ENCODE measurements around the gene BRAF. TPM values are rescaled to one million over a fixed set of nuclear protein-coding genes. Genes with fewer than 3 reads are reported as not detected.
"Not testable (repeated sequence)": the region's sequence is repeated elsewhere in the genome, so short reads cannot be mapped to it uniquely, and the experiment has no call there.

BRAF gene
- total and polyA plus RNA-seq, 3 experiments from 2014 or later: 11.3 to 32.0 (median 28.4) TPM

GRCh38 chr7:140674356-140674800 is 250.4 kb downstream of the BRAF start:
- peak overlapping the region; percentile 29 to 95 (median 80) for H3K27ac Mint-ChIP-seq
- POLR2A ChIA-PET: interaction anchor here (2.8 kb wide), 1 partner anchor 22 kb away, joined by 11 read pairs; the partner anchor contains the start of gene NDUFB2
- no peak overlapping the region for H3K27ac ChIP-seq (ENCODE audit: low read depth, low read length)

GRCh38 chr7:140673774-140674155 is 251.0 kb downstream of the BRAF start:
- no peaks in the 10 kb centered on the region for H3K9me3 ChIP-seq (ENCODE audit: low read length)
- peaks cover 32% of the 10 kb centered on the region for H3K4me1 ChIP-seq (ENCODE audit: insufficient read depth, low read length)
- peak overlapping the region; percentile 83 for H3K27ac ChIP-seq (ENCODE audit: low read depth, low read length)
- H3K36me3 Mint-ChIP-seq: peaks cover 6 to 24% (median 6%) of the 10 kb centered on the region in 3 donors
- peak overlapping the region; percentile 82 for H3K4me3 ChIP-seq (ENCODE audit: low read length)
- H3K4me3 Mint-ChIP-seq: peak overlapping the region; percentile 82 to 94 (median 88)
- peak overlapping the region; percentile 71 to 97 (median 88) for H3K27ac Mint-ChIP-seq
- DNase-seq: no peak
- CTCF ChIA-PET: interaction anchor here (1.0 to 1.8 kb wide), 4 partner anchors 9 to 196 kb away, joined by 3 to 6 read pairs (median 4); no protein-coding TSS in a partner anchor
- no peaks in the 10 kb centered on the region for H3K9me3 Mint-ChIP-seq
- no peaks in the 10 kb centered on the region for H3K27me3 ChIP-seq (ENCODE audit: insufficient read depth, low read length, poor library complexity, severe bottlenecking)
- no peaks in the 10 kb centered on the region for H3K36me3 ChIP-seq (ENCODE audit: insufficient read depth, low read length)
- no peaks in the 10 kb centered on the region for H3K27me3 Mint-ChIP-seq
- H3K4me1 Mint-ChIP-seq: peaks cover 29 to 48% (median 34%) of the 10 kb centered on the region in 3 donors
- POLR2A ChIA-PET: interaction anchor here (0.6 to 2.8 kb wide), 5 partner anchors 12 to 172 kb away, joined by 3 to 11 read pairs (median 4); partner anchors contain the start of gene NDUFB2

More at GRCh38 chr7:140674356-140674800, 250.4 kb downstream of the BRAF start:
- H3K9me3 ChIP-seq (ENCODE audit: low read length): no peaks in the 10 kb centered on the region
- Mint-ChIP-seq H3K4me1 (peaks cover 29 to 48% (median 34%) of the 10 kb centered on the region in 3 donors), H3K36me3 (peaks cover 6 to 30% (median 9%) of the 10 kb centered on the region in 3 donors), H3K4me3 (peak overlapping the region; percentile 67 to 91 (median 85)), H3K9me3 (no peaks in the 10 kb centered on the region), H3K27me3 (no peaks in the 10 kb centered on the region)
- no peaks in the 10 kb centered on the region for H3K27me3 ChIP-seq (ENCODE audit: insufficient read depth, low read length, poor library complexity, severe bottlenecking)
- CTCF ChIA-PET: interaction anchor here (1.7 kb wide), 1 partner anchor 12 kb away, joined by 4 read pairs; no protein-coding TSS in a partner anchor
- peaks cover 3% of the 10 kb centered on the region for H3K36me3 ChIP-seq (ENCODE audit: insufficient read depth, low read length)
- H3K4me3 ChIP-seq (ENCODE audit: low read length): peak overlapping the region; percentile 82
- DNase-seq: no peak
- H3K4me1 ChIP-seq (ENCODE audit: insufficient read depth, low read length): peaks cover 32% of the 10 kb centered on the region

- POLR2A ChIA-PET: interaction anchor here (0.6 to 2.8 kb wide), 6 partner anchors 11 to 1307 kb away, joined by 3 to 11 read pairs (median 4); partner anchors contain the start of gene NDUFB2
- peaks cover 28 to 45% (median 34%) of the 10 kb centered on the region in 3 donors for H3K4me1 Mint-ChIP-seq
- no peaks in the 10 kb centered on the region for H3K36me3 ChIP-seq (ENCODE audit: insufficient read depth, low read length)
- H3K27ac Mint-ChIP-seq: peak overlapping the region; percentile 71 to 97 (median 88)
- H3K4me3 Mint-ChIP-seq: peak overlapping the region; percentile 82 to 94 (median 88)
- H3K9me3 ChIP-seq (ENCODE audit: low read length): no peaks in the 10 kb centered on the region
- H3K27ac ChIP-seq (ENCODE audit: low read depth, low read length): peak overlapping the region; percentile 83
- peaks cover 32% of the 10 kb centered on the region for H3K4me1 ChIP-seq (ENCODE audit: insufficient read depth, low read length)
- no peaks in the 10 kb centered on the region for H3K9me3 Mint-ChIP-seq
- peak; percentile 36 to 78 (median 61) for DNase-seq
- H3K4me3 ChIP-seq (ENCODE audit: low read length): peak overlapping the region; percentile 82
- CTCF ChIA-PET: interaction anchor here (1.0 to 1.8 kb wide), 5 partner anchors 9 to 195 kb away, joined by 3 to 6 read pairs (median 3); partner anchors contain the start of gene NDUFB2
- H3K27me3 Mint-ChIP-seq: no peaks in the 10 kb centered on the region
- no peaks in the 10 kb centered on the region for H3K27me3 ChIP-seq (ENCODE audit: insufficient read depth, low read length, poor library complexity, severe bottlenecking)
- H3K36me3 Mint-ChIP-seq: peaks cover 5 to 19% (median 6%) of the 10 kb centered on the region in 3 donors
Observed at GRCh38 chr7:140673063-140673773, 251.5 kb downstream of the BRAF start.

- DNase-seq: peak in 3 of 5 donors; percentile 50 to 69 (median 54)
- Histone ChIP-seq H3K27ac (ENCODE audit: low read depth, low read length) (peak within 1 kb of the TSS; percentile 83), H3K27me3 (ENCODE audit: insufficient read depth, low read length, poor library complexity, severe bottlenecking) (no peaks in the 10 kb centered on the region), H3K36me3 (ENCODE audit: insufficient read depth, low read length) (no peaks in the 10 kb centered on the region), H3K4me1 (ENCODE audit: insufficient read depth, low read length) (peaks cover 32% of the 10 kb centered on the region), H3K4me3 (ENCODE audit: low read length) (peak within 1 kb of the TSS; percentile 82), H3K9me3 (ENCODE audit: low read length) (no peaks in the 10 kb centered on the region)
- peaks cover 0 to 12% (median under 1%) of the 10 kb centered on the region in 3 donors for H3K36me3 Mint-ChIP-seq
- CTCF ChIA-PET: interaction anchor here (1.0 to 1.8 kb wide), 5 partner anchors 10 to 194 kb away, joined by 3 to 6 read pairs (median 3); partner anchors contain the start of gene NDUFB2
- H3K27ac Mint-ChIP-seq: peak within 1 kb of the TSS; percentile 71 to 97 (median 88)
- H3K4me3 Mint-ChIP-seq: peak within 1 kb of the TSS; percentile 82 to 94 (median 88)
- POLR2A ChIA-PET: interaction anchor here (1.3 to 2.8 kb wide), 2 partner anchors 14 to 24 kb away, joined by 3 to 11 read pairs; partner anchors contain the start of gene NDUFB2
- H3K4me1 Mint-ChIP-seq: peaks cover 26 to 38% (median 32%) of the 10 kb centered on the region in 3 donors
- peaks cover 0 to 2% of the 10 kb centered on the region in 2 donors for H3K27me3 Mint-ChIP-seq
- no peaks in the 10 kb centered on the region for H3K9me3 Mint-ChIP-seq
Observed at GRCh38 chr7:140672382-140673062, 252.2 kb downstream of the BRAF start, which contains the start of gene ADCK2. ADCK2 (plus strand) TSS chr7:140672945; CDS start chr7:140673331, 386 bp downstream.

DNA sequence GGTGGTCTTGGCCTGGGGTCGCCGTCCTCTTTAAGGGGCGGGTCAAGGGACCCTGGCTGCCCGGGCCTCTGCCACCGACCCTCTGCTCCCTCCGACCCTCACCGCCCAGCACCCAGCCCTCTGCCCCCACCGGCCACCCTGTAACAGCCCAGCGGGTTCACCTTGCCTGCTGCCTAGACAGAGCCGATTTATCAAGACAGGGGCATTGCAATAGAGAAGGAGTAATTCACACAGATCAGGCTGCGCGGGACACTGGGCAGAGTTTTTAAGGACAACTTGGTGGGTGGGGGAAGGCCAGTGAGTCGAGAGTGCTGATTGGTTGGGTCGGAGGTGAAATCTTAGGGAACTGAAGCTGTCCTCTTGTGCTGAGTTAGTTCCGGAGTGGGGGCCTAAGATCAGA is 252.8 kb downstream of the BRAF start:
- Mint-ChIP-seq H3K27me3 (peaks cover 0 to 2% of the 10 kb centered on the region in 2 donors), H3K9me3 (no peaks in the 10 kb centered on the region), H3K36me3 (peaks cover 0 to 9% (median 0%) of the 10 kb centered on the region in 3 donors), H3K27ac (peak overlapping the region in 6 of 8 donors; percentile 62 to 88 (median 84)), H3K4me3 (peak overlapping the region; percentile 78 to 91 (median 83)), H3K4me1 (peaks cover 24 to 36% (median 29%) of the 10 kb centered on the region in 3 donors)
- CTCF ChIA-PET: interaction anchor here (1.3 kb wide), 1 partner anchor 24 kb away, joined by 3 read pairs; the partner anchor contains the start of gene NDUFB2
- Histone ChIP-seq H3K9me3 (ENCODE audit: low read length) (no peaks in the 10 kb centered on the region), H3K36me3 (ENCODE audit: insufficient read depth, low read length) (no peaks in the 10 kb centered on the region), H3K4me3 (ENCODE audit: low read length) (peak overlapping the region; percentile 32), H3K4me1 (ENCODE audit: insufficient read depth, low read length) (peaks cover 32% of the 10 kb centered on the region), H3K27me3 (ENCODE audit: insufficient read depth, low read length, poor library complexity, severe bottlenecking) (no peaks in the 10 kb centered on the region), H3K27ac (ENCODE audit: low read depth, low read length) (no peak overlapping the region)
- DNase-seq: no peak
- POLR2A ChIA-PET: no interaction called here

DNA sequence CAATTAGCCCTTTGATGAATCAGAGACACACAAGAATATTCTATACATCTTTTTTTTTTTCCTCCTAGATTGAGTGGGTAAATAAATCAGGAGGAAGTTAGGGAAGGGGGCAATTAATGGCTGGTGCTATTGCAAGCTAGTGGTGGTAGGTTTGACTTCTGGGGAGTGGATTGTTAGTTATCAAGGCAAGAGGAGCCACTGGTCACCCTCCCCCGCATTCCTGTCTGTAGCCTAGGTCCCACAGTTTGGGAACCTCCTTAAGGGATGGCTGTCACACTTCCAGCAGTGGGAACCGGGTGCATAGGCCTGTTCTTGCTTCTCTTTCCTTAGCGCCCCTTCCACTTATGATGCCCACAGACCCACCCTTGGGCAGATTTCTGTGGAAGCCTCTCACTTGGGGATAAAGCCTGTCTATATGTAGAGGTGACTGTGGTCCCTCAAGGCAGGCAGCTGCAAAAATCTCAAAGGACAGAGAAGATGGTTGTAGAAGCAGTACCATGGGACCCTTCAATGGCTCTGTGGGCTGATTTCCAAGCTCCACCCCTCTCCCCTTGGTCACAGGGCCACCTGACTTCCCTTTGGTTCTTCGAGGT is 254.3 kb downstream of the BRAF start:
- Histone ChIP-seq H3K4me1 (ENCODE audit: insufficient read depth, low read length) (peaks cover 25% of the 10 kb centered on the region), H3K4me3 (ENCODE audit: low read length) (no peak overlapping the region), H3K27ac (ENCODE audit: low read depth, low read length) (no peak overlapping the region), H3K27me3 (ENCODE audit: insufficient read depth, low read length, poor library complexity, severe bottlenecking) (no peaks in the 10 kb centered on the region), H3K36me3 (ENCODE audit: insufficient read depth, low read length) (no peaks in the 10 kb centered on the region), H3K9me3 (ENCODE audit: low read length) (no peaks in the 10 kb centered on the region)
- CTCF ChIA-PET: interaction anchor here (2.2 kb wide), 1 partner anchor 17 kb away, joined by 7 read pairs; no protein-coding TSS in a partner anchor
- H3K4me1 Mint-ChIP-seq: peaks cover 23 to 27% (median 26%) of the 10 kb centered on the region in 3 donors
- no peaks in the 10 kb centered on the region for H3K9me3 Mint-ChIP-seq
- POLR2A ChIA-PET: no interaction called here
- no peaks in the 10 kb centered on the region for H3K36me3 Mint-ChIP-seq
- H3K4me3 Mint-ChIP-seq: peak overlapping the region in 2 of 7 donors; percentile 15 to 67
- peaks cover 0 to 2% of the 10 kb centered on the region in 2 donors for H3K27me3 Mint-ChIP-seq
- no peak overlapping the region for H3K27ac Mint-ChIP-seq
- no peak for DNase-seq

DNA sequence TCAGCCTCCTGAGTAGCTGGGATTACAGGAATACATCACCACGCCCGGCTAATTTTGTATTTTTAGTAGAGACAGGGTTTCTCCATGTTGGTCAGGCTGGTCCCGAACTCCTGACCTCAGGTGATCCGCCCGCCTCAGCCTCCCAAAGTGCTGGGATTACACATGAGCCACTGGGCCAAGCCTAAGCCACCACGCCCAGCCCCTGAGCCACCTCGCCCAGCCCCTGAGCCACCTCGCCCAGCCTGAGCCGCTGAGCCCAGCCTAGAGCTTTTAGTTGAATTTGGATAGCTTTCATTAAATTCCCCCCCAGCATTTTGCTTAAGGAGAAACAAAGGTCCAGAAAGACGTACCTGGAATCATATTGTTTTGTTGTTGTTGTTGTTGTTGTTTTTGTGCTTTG is 254.9 kb downstream of the BRAF start:
- DNase-seq; H3K27ac Mint-ChIP-seq; H3K9me3 ChIP-seq (ENCODE audit: low read length); H3K36me3 ChIP-seq (ENCODE audit: insufficient read depth, low read length); H3K27ac ChIP-seq (ENCODE audit: low read depth, low read length); H3K4me3 ChIP-seq (ENCODE audit: low read length); POLR2A ChIA-PET; H3K27me3 ChIP-seq (ENCODE audit: insufficient read depth, low read length, poor library complexity, severe bottlenecking); H3K27me3 Mint-ChIP-seq; H3K36me3 Mint-ChIP-seq; H3K9me3 Mint-ChIP-seq: not testable (repeated sequence)
- peaks cover 19% of the 10 kb centered on the region for H3K4me1 ChIP-seq (ENCODE audit: insufficient read depth, low read length)
- peaks cover 20 to 21% (median 21%) of the 10 kb centered on the region in 3 donors for H3K4me1 Mint-ChIP-seq
- CTCF ChIA-PET: interaction anchor here (1.3 to 2.2 kb wide), 2 partner anchors 17 to 26 kb away, joined by 3 to 7 read pairs; partner anchors contain the start of gene NDUFB2
- peak overlapping the region in 2 of 7 donors; percentile 3 to 67 for H3K4me3 Mint-ChIP-seq
